Renal cortical epithelial cell (primary cell): ENCODE results near the gene GNB3. TPM values are rescaled to one million over a fixed set of nuclear protein-coding genes. Genes with fewer than 3 reads are reported as not detected.
"Not testable (repeated sequence)": the region's sequence is repeated elsewhere in the genome, so short reads cannot be mapped to it uniquely, and the experiment has no call there.

Experiments used
- DNase-seq: peaks from one replicate; pipeline ENCODE4 v3.0.0-alpha.2; 2011; ENCODE audit warnings: low read depth
- total RNA-seq: library from RNA; depleted of rRNA; stranded (reverse); fragments of >200 nt; gene quantifications from 2 replicates; pipeline ENCODE4 v1.2.3, GENCODE V29; 2014

Gene GNB3
- total RNA-seq, 1 donor from 2014 or later = 0.15 TPM

GRCh38 chr12:6879824-6880223 is 39.1 kb downstream of the GNB3 start:
- not testable (repeated sequence) for DNase-seq

- no peak for DNase-seq
Measured at GRCh38 chr12:6883252-6883651, 42.5 kb downstream of the GNB3 start.

GRCh38 chr12:6883683-6884082 is 43.0 kb downstream of the GNB3 start:
- no peak for DNase-seq

GRCh38 chr12:6884539-6884938 is 43.8 kb downstream of the GNB3 start:
- no peak for DNase-seq

- not testable (repeated sequence) for DNase-seq
Measured at GRCh38 chr12:6886206-6886999, 45.7 kb downstream of the GNB3 start.

- no peak for DNase-seq
Measured at GRCh38 chr12:6887460-6887859, 46.7 kb downstream of the GNB3 start.

- DNase-seq = no peak
Measured at GRCh38 chr12:6888360-6888759, 47.6 kb downstream of the GNB3 start.

GRCh38 chr12:6888794-6889193 is 48.1 kb downstream of the GNB3 start:
- not testable (repeated sequence) for DNase-seq

GRCh38 chr12:6889775-6890573 is 49.2 kb downstream of the GNB3 start:
- DNase-seq = not testable (repeated sequence)

GRCh38 chr12:6890789-6891645 is 50.3 kb downstream of the GNB3 start:
- DNase-seq = peak; percentile 76

- no peak for DNase-seq
Measured at GRCh38 chr12:6891646-6892001, 50.9 kb downstream of the GNB3 start.

- not testable (repeated sequence) for DNase-seq
Measured at GRCh38 chr12:6892683-6893082, 52.0 kb downstream of the GNB3 start.

- DNase-seq = no peak
Measured at GRCh38 chr12:6894321-6894720, 53.6 kb downstream of the GNB3 start.

Other genes with a start within 250 kb of the GNB3 start
- gene CHD4, start 233.5 kb upstream of the GNB3 start, total RNA-seq = 228 and 358 TPM in 2 replicates
- 0.17 TPM in 1 of 2 replicates, not detected in the other for gene LPAR5, start 205.0 kb upstream of the GNB3 start, total RNA-seq
- 0.15 and 0.17 TPM in 2 replicates for gene ACRBP, start 193.5 kb upstream of the GNB3 start, total RNA-seq
- gene ING4, start 177.8 kb upstream of the GNB3 start, total RNA-seq = 45.3 and 67.6 TPM in 2 replicates
- gene ZNF384, start 151.6 kb upstream of the GNB3 start, total RNA-seq = 5.6 and 18.4 TPM in 2 replicates
- 0.15 TPM in 1 of 2 replicates, not detected in the other for gene PIANP, start 140.1 kb upstream of the GNB3 start, total RNA-seq
- 66.0 and 68.3 TPM in 2 replicates for gene COPS7A, start 116.9 kb upstream of the GNB3 start, total RNA-seq
- 168 and 222 TPM in 2 replicates for gene MLF2, start 87.8 kb upstream of the GNB3 start, total RNA-seq
- 24.0 and 69.1 TPM in 2 replicates for gene PTMS, start 74.6 kb upstream of the GNB3 start, total RNA-seq
- not detected in 2 replicates for gene LAG3, start 68.4 kb upstream of the GNB3 start, total RNA-seq
- gene CD4, start 51.4 kb upstream of the GNB3 start, total RNA-seq = 0.10 TPM in 1 of 2 replicates, not detected in the other
- gene GPR162, start 19.1 kb upstream of the GNB3 start, total RNA-seq = 3.8 TPM in 1 of 2 replicates, not detected in the other
- 17.4 and 36.8 TPM in 2 replicates for gene P3H3, start 12.5 kb upstream of the GNB3 start, total RNA-seq
- gene CDCA3, start 10.4 kb downstream of the GNB3 start, total RNA-seq = 1.3 and 4.7 TPM in 2 replicates
- 107 and 113 TPM in 2 replicates for gene USP5, start 11.2 kb downstream of the GNB3 start, total RNA-seq
- gene TPI1, start 26.6 kb downstream of the GNB3 start, total RNA-seq = 1,309 and 1,579 TPM in 2 replicates
- 7.0 and 13.2 TPM in 2 replicates for gene SPSB2, start 32.4 kb downstream of the GNB3 start, total RNA-seq
- 16.1 and 16.4 TPM in 2 replicates for gene LRRC23, start 63.9 kb downstream of the GNB3 start, total RNA-seq
- 14.1 and 41.3 TPM in 2 replicates for gene ENO2, start 73.7 kb downstream of the GNB3 start, total RNA-seq
- gene ATN1, start 87.0 kb downstream of the GNB3 start, total RNA-seq = 1.7 and 29.4 TPM in 2 replicates
- not detected in 2 replicates for gene RNU7-1, start 102.9 kb downstream of the GNB3 start, total RNA-seq
- gene C12orf57, start 103.1 kb downstream of the GNB3 start, total RNA-seq = 38.0 and 62.4 TPM in 2 replicates
- 14.8 and 18.4 TPM in 2 replicates for gene PTPN6, start 110.4 kb downstream of the GNB3 start, total RNA-seq
- gene PHB2, start 129.7 kb downstream of the GNB3 start, total RNA-seq = 109 and 234 TPM in 2 replicates
- gene EMG1, start 130.0 kb downstream of the GNB3 start, total RNA-seq = 37.8 and 61.0 TPM in 2 replicates
- 9.7 and 26.5 TPM in 2 replicates for gene LPCAT3, start 177.6 kb downstream of the GNB3 start, total RNA-seq
- 5.2 and 72.6 TPM in 2 replicates for gene C1S, start 219.8 kb downstream of the GNB3 start, total RNA-seq